ENCODE measurements around the gene RAD18.

DNA sequence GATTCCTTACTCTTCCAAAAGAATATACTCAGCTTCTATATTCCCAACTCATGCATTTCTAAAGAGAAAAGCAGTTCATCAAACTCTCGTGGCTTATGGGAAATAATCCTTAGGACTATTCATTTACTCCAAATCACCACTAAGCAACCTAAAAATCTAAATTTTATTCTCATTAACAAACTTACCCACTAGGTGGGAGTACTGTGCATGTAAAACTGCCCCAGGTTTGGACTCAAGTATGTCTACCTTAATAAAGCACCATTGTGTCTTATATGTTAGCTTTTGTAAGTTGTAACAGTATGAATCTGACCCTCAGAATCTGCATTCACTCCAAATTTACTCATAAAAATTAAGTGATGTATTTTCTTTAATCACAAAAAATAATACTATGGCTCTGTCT is 25.3 kb downstream of the RAD18 start:
- TF ChIP-seq, protein P1, sequence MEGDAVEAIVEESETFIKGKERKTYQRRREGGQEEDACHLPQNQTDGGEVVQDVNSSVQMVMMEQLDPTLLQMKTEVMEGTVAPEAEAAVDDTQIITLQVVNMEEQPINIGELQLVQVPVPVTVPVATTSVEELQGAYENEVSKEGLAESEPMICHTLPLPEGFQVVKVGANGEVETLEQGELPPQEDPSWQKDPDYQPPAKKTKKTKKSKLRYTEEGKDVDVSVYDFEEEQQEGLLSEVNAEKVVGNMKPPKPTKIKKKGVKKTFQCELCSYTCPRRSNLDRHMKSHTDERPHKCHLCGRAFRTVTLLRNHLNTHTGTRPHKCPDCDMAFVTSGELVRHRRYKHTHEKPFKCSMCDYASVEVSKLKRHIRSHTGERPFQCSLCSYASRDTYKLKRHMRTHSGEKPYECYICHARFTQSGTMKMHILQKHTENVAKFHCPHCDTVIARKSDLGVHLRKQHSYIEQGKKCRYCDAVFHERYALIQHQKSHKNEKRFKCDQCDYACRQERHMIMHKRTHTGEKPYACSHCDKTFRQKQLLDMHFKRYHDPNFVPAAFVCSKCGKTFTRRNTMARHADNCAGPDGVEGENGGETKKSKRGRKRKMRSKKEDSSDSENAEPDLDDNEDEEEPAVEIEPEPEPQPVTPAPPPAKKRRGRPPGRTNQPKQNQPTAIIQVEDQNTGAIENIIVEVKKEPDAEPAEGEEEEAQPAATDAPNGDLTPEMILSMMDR (conservative IDR thresholded peaks at IDR 0.05; ENCODE audit: low read depth, low read length) = peak; percentile 75
- TF ChIP-seq EZH2 (IDR thresholded peaks at IDR 0.05; ENCODE audit: low read length, unreplicated experiment) = no peak
- no peak for TF ChIP-seq EZH2phosphoT487 (IDR thresholded peaks at IDR 0.05; ENCODE audit: borderline replicate concordance, low read length)

All from PC-3 (cell line).